PC-3 (cell line): ENCODE data around the gene RAB30. TPM values are rescaled to one million over a fixed set of nuclear protein-coding genes. Genes with fewer than 3 reads are reported as not detected.

Experiments used
- ATAC-seq: fragments of 200-7000 bp; cut with Tn5 transposase; 2 replicates; pipeline ENCODE4 v1.9.1; 2020; ENCODE audit warnings: mild to moderate bottlenecking, moderate library complexity
- BruUV-seq: library from RNA; stranded (reverse); fragments of 400-500 nt; replicated peaks from 2 replicates; lab custom pipeline; 2021; lab: Mats Ljungman, UMichigan
- CTCF ChIA-PET: fragments of 300-600 bp; sonication (Branson Sonifier 250); formaldehyde crosslinking; loops from one replicate; lab custom pipeline; 2022; ENCODE audit warnings: antibody characterized with exemption; lab: Charles Lee
- POLR2A ChIA-PET: fragments of 300-600 bp; sonication (Branson Sonifier 250); formaldehyde crosslinking; loops from one replicate; lab custom pipeline; 2022; ENCODE audit warnings: antibody characterized with exemption; ENCODE audit not compliant: unreplicated experiment; lab: Charles Lee
- DNase-seq: peaks from one replicate; pipeline ENCODE4 v3.0.0-alpha.2; 2015
- H2AFZ ChIP-seq: fragments of 300-600 bp; sonication (generic); 2 replicates; pipeline ENCODE4 v1.6.0; 2016; ENCODE audit warnings: antibody characterized with exemption, low read length
- H3F3A ChIP-seq: fragments of 300-600 bp; sonication (generic); one replicate; pipeline ENCODE4 v1.6.0; 2017; ENCODE audit warnings: antibody characterized with exemption, low read length, control low read depth, mild to moderate bottlenecking; ENCODE audit not compliant: unreplicated experiment
- H3K27ac ChIP-seq: fragments of 300-600 bp; sonication (generic); 2 replicates; pipeline ENCODE4 v1.5.1; 2016; ENCODE audit warnings: mild to moderate bottlenecking, low read length
- H3K27me3 ChIP-seq: fragments of 300-600 bp; sonication (generic); 2 replicates; pipeline ENCODE4 v1.6.1; 2016; ENCODE audit warnings: low read length, mixed read lengths
- H3K36me3 ChIP-seq: fragments of 300-600 bp; sonication (generic); 2 replicates; pipeline ENCODE4 v1.6.1; 2016; ENCODE audit warnings: low read depth, mixed run types, low read length, mixed read lengths
- H3K4me1 ChIP-seq: fragments of 300-600 bp; sonication (generic); 2 replicates; pipeline ENCODE4 v1.5.1; 2016; ENCODE audit warnings: low read length; ENCODE audit not compliant: insufficient read depth
- H3K4me2 ChIP-seq: fragments of 300-600 bp; sonication (generic); 2 replicates; pipeline ENCODE4 v1.6.0; 2016; ENCODE audit warnings: low read length
- H3K4me3 ChIP-seq: fragments of 300-600 bp; sonication (generic); 2 replicates; pipeline ENCODE4 v1.5.1; 2016; ENCODE audit warnings: mild to moderate bottlenecking, low read length, mixed read lengths
- H3K79me2 ChIP-seq: fragments of 300-600 bp; sonication (generic); 2 replicates; pipeline ENCODE4 v1.6.1; 2017; ENCODE audit warnings: low read length, mixed read lengths
- H3K9ac ChIP-seq: fragments of 300-600 bp; sonication (generic); 2 replicates; pipeline ENCODE4 v1.6.0; 2016; ENCODE audit warnings: mild to moderate bottlenecking, low read length
- H3K9me2 ChIP-seq: fragments of 300-600 bp; sonication (generic); replicated peaks from 2 replicates; pipeline ENCODE4 v1.6.1; 2016; ENCODE audit warnings: mixed run types, low read length, mixed read lengths
- H3K9me3 ChIP-seq: fragments of 300-600 bp; sonication (generic); 2 replicates; pipeline ENCODE4 v1.6.1; 2016; ENCODE audit warnings: low read length, mixed read lengths
- H4K20me1 ChIP-seq: fragments of 300-600 bp; sonication (generic); 2 replicates; pipeline ENCODE4 v1.6.1; 2016; ENCODE audit warnings: low read length, mixed read lengths
- CTCF ChIP-seq: fragments of 300-600 bp; sonication (generic); conservative IDR thresholded peaks from 2 replicates; pipeline ENCODE4 v1.5.1; 2017; ENCODE audit warnings: antibody characterized with exemption, low read depth, mild to moderate bottlenecking, low read length
- EZH2 ChIP-seq: fragments of 300-600 bp; sonication (generic); IDR thresholded peaks from one replicate; pipeline ENCODE4 v1.6.1; 2017; ENCODE audit warnings: antibody characterized with exemption, mild to moderate bottlenecking, low read length; ENCODE audit not compliant: unreplicated experiment
- EZH2phosphoT487 ChIP-seq: fragments of 300-600 bp; sonication (generic); IDR thresholded peaks from 2 replicates; pipeline ENCODE4 v1.6.1; 2018; ENCODE audit warnings: mild to moderate bottlenecking, antibody characterized with exemption, low read length, borderline replicate concordance
- intact Hi-C: fragments of 100-400 bp; cut with micrococcal nuclease; formaldehyde crosslinking; loops from 2 replicates; pipeline ENCODE4 v1.9.0; 2023
- total RNA-seq: library from RNA; depleted of rRNA; stranded (reverse); fragments of >200 nt; gene quantifications from 2 replicates; pipeline ENCODE4 v1.2.3, GENCODE V29; 2014

The RAB30 gene
- total RNA-seq, 1 experiment from 2014 or later: 6.6 TPM

GRCh38 chr11:83070044-83070701, 1.5 kb downstream of the RAB30 start:
- Histone ChIP-seq H3K4me3 (peak overlapping the region; percentile 86), H3K9me3 (no peaks in the 10 kb centered on the region), H3K27ac (0 out of 2 replicates have a peak overlapping the region, but pooled peaks have one; percentile 58), H2AFZ (peak overlapping the region; percentile 78; the same call in 1 of the 2 replicates), H3K4me2 (peak overlapping the region; percentile 93), H3K4me1 (peaks cover 38% of the 10 kb centered on the region), H3K79me2 (peaks cover 87% of the 10 kb centered on the region), H3F3A (no peaks in the 10 kb centered on the region), H3K27me3 (no peaks in the 10 kb centered on the region), H3K9ac (no peak overlapping the region), H3K9me2 (no peaks in the 10 kb centered on the region), H3K36me3 (peaks cover 5% of the 10 kb centered on the region; the same call in 1 of the 2 replicates), H4K20me1 (no peaks in the 10 kb centered on the region)
- DNase-seq (peak; percentile 84), ATAC-seq (peak; percentile 18)
- POLR2A ChIA-PET: interaction anchor here (0.6 to 0.7 kb wide), 4 partner anchors 39 to 139 kb away, joined by 3 to 15 read pairs (median 9); no protein-coding TSS in a partner anchor
- BruUV-seq: no TSS peak
- TF ChIP-seq EZH2phosphoT487: no peak
- TF ChIP-seq EZH2: no peak
- TF ChIP-seq CTCF: no peak
- intact Hi-C loops: loop anchor here (2.0 to 5.0 kb wide), 4 partner anchors 73 to 143 kb away; no protein-coding TSS in a partner anchor
- CTCF ChIA-PET: interaction anchor here (1.2 kb wide), 1 partner anchor 18 kb away, joined by 4 read pairs; no protein-coding TSS in a partner anchor

GRCh38 chr11:83069441-83070043, 2.2 kb downstream of the RAB30 start:
- intact Hi-C loops: loop anchor here (2.0 to 5.0 kb wide), 4 partner anchors 73 to 142 kb away; no protein-coding TSS in a partner anchor
- peak overlapping the region; percentile 93 for H3K4me2 ChIP-seq

More at GRCh38 chr11:83069441-83070043, 2.2 kb downstream of the RAB30 start:
- CTCF ChIA-PET: interaction anchor here (1.2 kb wide), 1 partner anchor 18 kb away, joined by 4 read pairs; no protein-coding TSS in a partner anchor
- POLR2A ChIA-PET: interaction anchor here (0.7 kb wide), 1 partner anchor 119 kb away, joined by 6 read pairs; no protein-coding TSS in a partner anchor
- peaks cover 1% of the 10 kb centered on the region; the same call in 1 of the 2 replicates for H3K36me3 ChIP-seq
- H3K79me2 ChIP-seq: peaks cover 88% of the 10 kb centered on the region
- no peak overlapping the region for H3K27ac ChIP-seq
- H3K9me2 ChIP-seq: no peaks in the 10 kb centered on the region
- no peak overlapping the region for H3K9ac ChIP-seq
- TF ChIP-seq EZH2phosphoT487 (no peak), EZH2 (no peak), CTCF (no peak)
- no peaks in the 10 kb centered on the region for H4K20me1 ChIP-seq
- DNase-seq (no peak), ATAC-seq (no peak)
- H3K27me3 ChIP-seq: no peaks in the 10 kb centered on the region
- peaks cover 38% of the 10 kb centered on the region for H3K4me1 ChIP-seq
- H3K9me3 ChIP-seq: no peaks in the 10 kb centered on the region
- BruUV-seq: no TSS peak
- no peaks in the 10 kb centered on the region for H3F3A ChIP-seq
- no peak overlapping the region for H2AFZ ChIP-seq
- peak overlapping the region; percentile 86 for H3K4me3 ChIP-seq
